CMK (cell line): Measurements from ENCODE around the gene USP9X.
"Not testable (repeated sequence)": the region's sequence is repeated elsewhere in the genome, so short reads cannot be mapped to it uniquely, and the experiment has no call there.

ENCODE experiments used
- DNase-seq: peaks from one replicate; pipeline ENCODE4 v3.0.0-alpha.2; 2010; ENCODE audit warnings: low read depth

Gene USP9X

DNA sequence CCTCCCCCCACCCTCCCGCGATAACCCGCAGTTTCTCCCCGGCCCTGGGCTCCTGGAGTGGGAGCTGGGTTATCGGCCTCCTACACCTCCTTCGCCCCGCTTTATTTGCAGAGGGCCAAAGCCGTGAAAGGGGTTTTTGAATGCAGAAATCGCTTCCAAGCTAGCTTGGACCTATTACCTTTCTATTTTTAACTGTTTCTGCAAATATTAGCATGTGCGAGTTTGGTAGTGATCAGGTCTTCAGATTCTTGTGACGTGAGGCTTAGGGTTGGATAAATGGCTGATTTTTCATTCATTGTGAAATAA is 1.3 kb downstream of the USP9X start:
- DNase-seq = no peak

DNA sequence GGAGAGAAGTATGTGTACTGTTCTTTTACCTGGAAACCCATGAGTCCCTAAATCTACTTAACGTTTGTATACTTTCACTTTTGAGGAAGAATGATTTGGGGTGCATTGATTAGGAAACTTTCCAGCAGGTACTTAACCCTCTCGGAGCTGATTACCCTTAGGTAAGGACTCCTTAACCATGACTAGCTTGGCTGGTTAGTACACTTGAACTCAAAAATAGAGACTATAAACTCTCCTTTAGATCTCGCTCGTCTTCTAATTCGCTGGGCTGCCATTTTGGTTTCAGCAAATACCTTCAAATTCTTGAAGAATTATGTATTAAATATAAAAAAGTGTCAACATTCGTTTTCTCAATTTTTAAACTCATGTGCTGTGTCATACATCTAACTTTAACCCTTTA is 2.0 kb downstream of the USP9X start:
- no peak for DNase-seq

GRCh38 chrX:41090568-41091238 is 5.5 kb downstream of the USP9X start:
- DNase-seq = no peak

GRCh38 chrX:41092776-41093175 is 7.5 kb downstream of the USP9X start:
- DNase-seq = no peak

DNA sequence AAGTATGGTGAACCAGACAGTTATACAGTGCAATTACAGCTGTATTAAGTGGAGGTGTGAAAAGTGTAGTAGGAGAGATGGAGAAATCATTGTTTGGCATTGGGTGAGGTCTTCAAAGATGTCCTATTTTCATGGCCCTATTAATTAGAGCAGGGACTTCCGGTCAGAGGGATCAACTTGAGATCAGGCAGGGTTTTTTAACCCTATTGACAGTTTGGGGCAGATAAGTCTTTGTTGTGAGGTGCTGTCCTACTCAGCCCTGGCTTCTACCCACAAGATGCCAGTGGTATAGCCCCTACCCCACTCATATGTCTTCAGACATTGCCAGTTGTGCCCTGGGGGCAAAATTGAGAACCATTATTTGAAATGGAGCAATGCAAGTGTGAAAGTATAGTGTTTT is 9.9 kb downstream of the USP9X start:
- no peak for DNase-seq

DNA sequence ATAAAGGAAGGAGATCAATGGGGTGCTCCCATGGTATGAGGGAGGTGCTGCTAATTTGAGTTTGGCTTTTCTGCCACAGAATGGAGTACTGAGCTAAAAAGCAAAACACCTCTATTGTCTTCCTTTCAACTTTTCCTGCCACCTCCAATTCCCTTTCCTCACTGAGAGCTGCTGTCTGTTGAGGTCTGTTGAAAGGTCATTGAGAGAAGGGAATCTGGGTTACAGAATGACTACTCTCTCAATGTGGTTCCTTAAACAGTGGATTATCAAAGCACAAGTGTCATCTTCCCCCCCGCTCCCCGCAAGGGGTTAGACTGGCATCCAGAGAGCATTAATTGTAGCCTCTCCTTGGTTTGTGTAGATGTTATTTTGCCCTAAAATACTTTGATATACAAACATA is 10.7 kb downstream of the USP9X start:
- DNase-seq = no peak

DNA sequence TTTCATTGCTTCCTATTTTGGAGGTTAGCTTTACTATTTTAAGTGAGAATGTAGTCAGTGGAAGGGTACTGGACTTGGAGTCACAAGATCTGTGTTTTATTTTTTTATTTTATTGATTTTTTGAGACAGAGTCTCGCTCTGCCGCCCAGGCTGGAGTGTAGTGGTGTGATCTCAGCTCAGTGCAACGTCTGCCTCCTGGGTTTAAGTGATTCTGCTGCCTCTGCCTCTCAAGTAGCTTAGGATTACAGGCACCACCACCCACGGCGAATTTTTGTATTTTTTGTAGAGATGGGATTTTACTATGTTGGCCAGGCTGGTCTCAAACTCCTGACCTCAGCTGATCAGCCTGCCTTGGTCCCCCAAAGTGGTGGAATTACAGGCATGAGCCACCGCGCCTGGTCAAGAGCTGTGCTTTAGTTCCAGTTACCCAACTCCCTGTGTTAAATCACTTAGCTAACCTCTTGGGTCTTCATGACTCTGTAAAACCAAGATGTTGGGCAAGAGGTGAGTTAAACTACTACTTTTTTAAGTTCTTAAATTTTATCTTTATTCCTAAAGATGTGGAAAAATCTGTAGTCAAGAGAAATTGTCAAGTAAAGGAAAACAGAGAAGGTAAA is 11.2 kb downstream of the USP9X start:
- no peak for DNase-seq

DNA sequence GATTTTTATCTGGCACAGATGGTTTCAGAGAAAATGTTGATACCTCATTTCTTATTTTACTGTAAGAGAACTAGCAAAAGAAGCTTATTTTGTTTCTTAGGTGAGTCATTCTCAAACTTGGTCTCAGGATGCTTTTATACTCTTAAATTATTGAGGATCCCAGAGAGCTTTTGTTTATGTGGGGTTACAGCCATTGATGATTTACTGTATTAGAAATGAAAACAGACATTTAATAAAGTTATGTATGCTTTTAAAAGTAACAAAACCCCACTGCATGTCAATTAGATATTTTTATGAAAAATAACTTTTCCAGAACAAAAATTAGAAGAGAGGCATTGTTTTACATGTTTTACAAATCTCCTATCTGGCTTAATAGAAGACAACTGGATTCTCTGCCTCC is 12.1 kb downstream of the USP9X start:
- no peak for DNase-seq

DNA sequence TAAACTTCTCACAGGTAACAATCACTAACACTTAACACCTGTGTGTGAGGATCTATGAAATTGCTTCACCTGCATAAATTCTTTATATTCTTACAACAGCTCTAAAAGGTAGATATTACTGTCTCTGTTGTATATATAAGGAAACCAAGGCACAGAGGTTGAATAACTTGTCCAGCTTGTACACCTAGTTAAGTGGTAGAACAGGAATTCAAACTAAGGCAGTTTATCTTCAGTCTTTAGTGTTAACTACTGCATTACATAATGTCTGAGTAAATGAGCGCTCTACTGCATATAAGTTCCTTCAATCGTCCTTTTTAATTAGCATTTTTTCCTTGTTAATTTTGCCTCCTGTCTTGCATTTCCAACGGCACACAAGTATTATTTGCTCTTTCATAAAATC is 15.0 kb downstream of the USP9X start:
- DNase-seq = no peak

GRCh38 chrX:41100819-41101218 is 15.6 kb downstream of the USP9X start:
- no peak for DNase-seq

DNA sequence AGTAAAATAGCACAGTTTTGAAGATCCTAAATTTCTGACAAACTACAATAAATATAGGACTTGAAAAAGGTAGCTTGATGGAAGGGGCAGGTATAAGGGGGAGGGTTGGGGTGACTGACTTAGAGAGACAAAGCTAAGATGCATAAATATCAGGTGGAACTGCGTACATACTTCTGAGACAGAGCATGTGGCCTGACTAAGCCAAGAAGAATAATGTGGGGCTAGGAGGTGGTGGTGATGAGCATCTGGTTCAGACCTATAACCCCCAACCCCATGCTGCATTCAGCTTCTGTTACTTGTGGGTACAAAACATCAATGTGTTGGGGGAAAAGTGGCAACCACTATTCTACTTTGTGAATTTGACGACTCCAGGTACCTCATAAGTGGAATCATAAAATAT is 19.8 kb downstream of the USP9X start:
- DNase-seq = no peak

GRCh38 chrX:41106257-41106656 is 21.0 kb downstream of the USP9X start:
- DNase-seq = not testable (repeated sequence)

- DNase-seq = no peak
Measured at GRCh38 chrX:41108007-41108406, 22.8 kb downstream of the USP9X start.

- DNase-seq = no peak
Measured at GRCh38 chrX:41108463-41109205, 23.4 kb downstream of the USP9X start.

- no peak for DNase-seq
Measured at GRCh38 chrX:41110801-41111625, 25.8 kb downstream of the USP9X start.

DNA sequence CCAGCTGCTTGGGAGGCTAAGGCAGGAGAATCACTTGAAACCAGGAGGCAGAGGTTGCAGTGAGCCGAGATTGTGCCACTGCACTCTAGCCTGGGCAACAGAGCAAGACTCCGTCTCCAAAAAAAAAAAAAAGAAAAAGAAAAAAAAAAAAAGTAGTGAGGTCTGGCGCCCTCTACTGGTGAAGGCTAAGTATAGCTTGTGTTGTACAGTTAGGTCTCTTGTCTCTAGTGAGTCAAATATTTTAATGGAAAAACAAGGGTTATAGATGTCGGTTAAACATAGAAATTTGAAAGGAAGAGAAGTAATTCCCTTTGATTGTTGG is 29.8 kb downstream of the USP9X start:
- not testable (repeated sequence) for DNase-seq

DNA sequence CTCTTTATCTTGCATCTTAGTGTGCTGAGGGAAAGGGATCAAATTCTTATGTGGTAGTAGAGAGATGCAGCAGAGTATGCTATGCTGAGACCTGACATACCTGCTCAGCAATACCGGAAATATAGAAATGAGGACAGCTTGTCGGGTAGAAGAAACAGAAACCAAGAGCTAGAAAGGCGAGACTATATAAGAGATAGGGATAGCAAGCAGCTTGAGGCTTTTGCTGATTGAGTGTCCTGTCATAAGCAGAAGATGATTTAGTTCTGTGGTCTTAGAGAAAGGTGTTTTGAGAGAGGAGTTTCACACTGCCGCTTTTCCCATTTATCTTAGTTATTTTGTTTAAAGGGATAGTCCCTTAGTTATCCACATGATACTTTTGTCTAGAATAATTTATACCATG is 31.7 kb downstream of the USP9X start:
- DNase-seq = no peak

GRCh38 chrX:41118156-41118555 is 32.9 kb downstream of the USP9X start:
- no peak for DNase-seq

DNA sequence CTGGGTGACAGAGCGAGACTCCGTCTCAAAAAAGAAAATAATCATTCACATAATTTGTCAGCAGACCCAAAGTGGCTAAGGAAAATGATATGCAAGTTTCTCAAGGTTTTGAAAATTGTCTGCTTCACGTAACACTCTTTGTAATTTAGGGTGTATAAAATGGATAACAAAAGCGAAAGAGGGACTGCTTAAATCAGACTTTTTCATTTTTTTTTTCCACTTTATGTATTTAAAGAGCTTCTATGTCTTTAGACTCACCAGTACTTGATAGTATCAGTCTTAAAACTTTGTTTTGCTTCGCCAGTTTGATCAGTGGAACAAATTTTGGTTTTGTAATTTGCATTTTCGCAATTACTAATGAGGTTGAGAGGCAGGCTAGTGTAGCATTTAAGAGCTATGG is 34.6 kb downstream of the USP9X start:
- no peak for DNase-seq

DNA sequence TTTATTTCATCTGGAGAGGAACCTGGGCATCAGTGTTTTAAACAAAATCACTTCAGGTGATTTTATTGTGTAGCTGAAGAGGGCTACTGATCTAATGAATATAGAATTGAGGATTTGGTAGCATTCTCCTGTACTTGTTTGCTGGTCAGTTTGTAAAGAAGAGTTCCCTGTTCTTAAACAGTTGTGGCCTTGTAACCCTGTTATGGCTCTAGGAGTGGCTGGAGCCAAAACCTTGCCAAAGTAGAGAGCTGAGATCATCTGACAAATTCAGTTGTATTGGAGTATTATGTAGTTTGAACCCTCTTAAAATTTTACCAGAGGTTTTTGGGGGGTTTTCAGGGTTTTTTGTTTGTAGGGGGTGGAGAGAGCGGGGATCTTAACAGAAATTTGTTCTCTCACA is 36.5 kb downstream of the USP9X start:
- DNase-seq = no peak

GRCh38 chrX:41122664-41123257 is 37.5 kb downstream of the USP9X start:
- no peak for DNase-seq

DNA sequence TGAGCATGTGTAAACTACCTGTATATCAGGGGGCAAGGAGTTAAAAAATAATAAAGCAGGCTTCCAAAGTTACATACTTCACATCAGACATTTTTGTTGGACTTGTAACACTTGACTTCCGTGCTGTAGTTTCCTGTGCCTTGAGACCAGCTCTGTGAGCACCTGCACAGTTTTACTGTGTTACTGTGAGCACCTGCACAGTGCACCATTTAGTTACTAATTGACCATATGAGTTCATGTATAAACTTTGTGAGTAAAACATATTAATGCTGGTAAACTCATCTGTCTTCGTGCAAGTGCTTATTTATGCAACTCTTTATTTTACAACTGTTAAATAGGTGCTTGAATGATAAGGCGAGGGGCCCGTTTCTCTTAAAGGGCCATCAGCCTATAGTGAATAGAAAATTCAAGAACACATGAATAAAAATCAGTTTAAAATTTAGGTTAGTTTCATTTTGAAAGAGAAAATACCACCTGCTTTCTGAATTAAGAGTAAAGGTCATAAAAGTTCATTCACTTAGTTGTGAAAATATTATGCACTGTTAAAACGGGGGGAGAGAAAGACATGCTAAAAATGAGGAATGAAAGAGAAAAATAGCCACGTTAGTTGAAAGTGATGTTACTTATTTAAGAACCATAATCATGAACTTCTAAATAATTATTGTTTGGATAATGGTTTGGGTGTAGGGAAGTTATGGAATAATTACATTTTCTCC is 42.4 kb downstream of the USP9X start:
- no peak for DNase-seq
